H1 (cell line): ENCODE measurements around the gene CAP2.

Source experiments
- CTCF ChIP-seq, 3 experiments: IDR thresholded peaks; 1 replicate in 2 of 3; 2 replicates in 1 of 3; pipeline versions ENCODE4 v1.5.1 to v1.6.1; 2011; ENCODE audit warnings: low read length in 3 of 3, mild to moderate bottlenecking in 3 of 3, inconsistent platforms in 2 of 3, low read depth in 1 of 3, moderate library complexity in 1 of 3; ENCODE audit not compliant: insufficient read depth in 1 of 3; ENCODE audit errors: control extremely low read depth in 1 of 3
- GABPA ChIP-seq: IDR thresholded peaks from 2 replicates; pipeline ENCODE4 v1.6.1; 2011; ENCODE audit warnings: mild to moderate bottlenecking, low read length, moderate library complexity, borderline replicate concordance; ENCODE audit not compliant: insufficient read depth
- MAX ChIP-seq: IDR thresholded peaks from 2 replicates; pipeline ENCODE4 v1.6.1; 2012; ENCODE audit warnings: inconsistent platforms
- PHF8 ChIP-seq: fragments of 200-600 bp; sonication (generic); conservative IDR thresholded peaks from 2 replicates; pipeline ENCODE4 v1.7.1; 2012; ENCODE audit warnings: low read depth, mild to moderate bottlenecking, inconsistent platforms, low read length, moderate library complexity
- SRF ChIP-seq: IDR thresholded peaks from 2 replicates; pipeline ENCODE4 v1.6.1; 2011; ENCODE audit warnings: mild to moderate bottlenecking, low read depth, low read length, moderate library complexity
- YY1 ChIP-seq: IDR thresholded peaks from 2 replicates; pipeline ENCODE4 v1.6.1; 2011; ENCODE audit warnings: low read depth, mild to moderate bottlenecking, low read length

- TF ChIP-seq CTCF (IDR thresholded peaks at IDR 0.05; ENCODE audit: control extremely low read depth in 1 of 3, insufficient read depth in 1 of 3, low read depth in 1 of 3, low read length in 3 of 3) (no peak), SRF (no peak), MAX (no peak), PHF8 (no peak), YY1 (no peak), GABPA (no peak)
Measured at GRCh38 chr6:17361013-17361412, 32.4 kb upstream of the CAP2 start.
